GM18519 (cell line): ENCODE measurements around the gene SLC44A5.
"Not testable (repeated sequence)": the region's sequence is repeated elsewhere in the genome, so short reads cannot be mapped to it uniquely, and the experiment has no call there.

Experiments used
- ATAC-seq: cut with Tn5 transposase; IDR thresholded peaks from one replicate; pipeline ENCODE4 v1.9.1; 2021; ENCODE audit warnings: mild to moderate bottlenecking, moderate library complexity; ENCODE audit not compliant: unreplicated experiment, low FRiP score

Gene SLC44A5

GRCh38 chr1:75611014-75611413 lies at the start of gene SLC44A5:
TSS of gene SLC44A5 (minus strand) at chr1:75611114. CDS start at chr1:75541447, 69,667 bp downstream.
- no peak for ATAC-seq

- no peak for ATAC-seq
Measured at GRCh38 chr1:75655931-75656330, 45.0 kb upstream of the SLC44A5 start.

- ATAC-seq: not testable (repeated sequence)
Measured at GRCh38 chr1:75647183-75647582, 36.3 kb upstream of the SLC44A5 start.

DNA sequence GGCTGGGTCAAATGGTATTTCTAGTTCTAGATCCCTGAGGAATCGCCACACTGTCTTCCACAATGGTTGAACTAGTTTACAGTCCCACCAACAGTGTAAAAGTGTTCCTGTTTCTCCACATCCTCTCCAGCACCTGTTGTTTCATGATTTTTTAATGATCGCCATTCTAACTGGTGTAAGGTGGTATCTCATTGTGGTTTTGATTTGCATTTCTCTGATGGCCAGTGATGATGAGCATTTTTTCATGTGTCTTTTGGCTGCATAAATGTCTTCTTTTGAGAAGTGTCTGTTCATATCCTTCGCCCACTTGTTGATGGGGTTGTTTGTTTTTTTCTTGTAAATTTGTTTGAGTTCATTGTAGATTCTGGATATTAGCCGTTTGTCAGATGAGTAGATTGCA lies 34.2 kb upstream of the SLC44A5 start:
- not testable (repeated sequence) for ATAC-seq

DNA sequence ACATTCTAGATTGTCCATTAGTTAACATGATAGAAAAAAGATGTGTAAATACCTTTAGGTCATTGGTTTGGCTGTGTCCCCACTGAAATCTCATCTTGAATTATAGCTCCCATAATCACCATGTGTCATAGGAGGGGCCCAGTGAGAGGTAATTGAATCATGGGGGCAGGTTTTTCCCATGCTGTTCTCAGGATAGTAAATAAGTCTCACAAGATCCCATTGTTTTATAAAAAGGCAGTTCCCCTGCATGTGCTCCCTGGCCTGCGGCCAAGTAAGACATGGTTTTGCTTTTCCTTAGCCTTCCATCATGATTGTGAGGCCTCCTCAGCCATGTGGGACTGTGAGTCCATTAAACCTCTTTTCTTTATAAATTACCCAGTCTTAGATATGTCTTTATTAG lies 32.5 kb upstream of the SLC44A5 start:
- no peak for ATAC-seq

GRCh38 chr1:75641325-75641724 lies 30.4 kb upstream of the SLC44A5 start:
- ATAC-seq: no peak

DNA sequence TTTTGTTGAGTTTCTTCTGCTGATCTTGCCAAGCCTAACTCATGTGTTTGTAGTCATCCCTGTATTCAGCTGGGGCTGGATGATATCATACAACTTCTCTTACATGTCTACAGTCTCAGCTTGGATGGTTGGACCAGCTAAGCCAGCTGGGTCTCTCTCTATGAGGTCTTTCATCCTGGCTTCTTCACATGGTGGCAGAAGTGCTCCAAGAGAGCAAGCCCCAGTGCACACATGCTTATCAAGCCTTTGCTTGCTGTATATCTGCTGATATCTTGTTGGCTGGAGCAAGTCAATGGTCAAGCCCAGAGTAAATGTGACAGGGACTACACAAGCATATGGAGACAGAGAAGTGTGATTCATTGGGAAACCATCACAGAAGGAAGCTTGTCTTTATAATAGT lies 29.2 kb upstream of the SLC44A5 start:
- no peak for ATAC-seq

GRCh38 chr1:75632350-75632949 lies 21.5 kb upstream of the SLC44A5 start:
- ATAC-seq: peak; percentile 87

DNA sequence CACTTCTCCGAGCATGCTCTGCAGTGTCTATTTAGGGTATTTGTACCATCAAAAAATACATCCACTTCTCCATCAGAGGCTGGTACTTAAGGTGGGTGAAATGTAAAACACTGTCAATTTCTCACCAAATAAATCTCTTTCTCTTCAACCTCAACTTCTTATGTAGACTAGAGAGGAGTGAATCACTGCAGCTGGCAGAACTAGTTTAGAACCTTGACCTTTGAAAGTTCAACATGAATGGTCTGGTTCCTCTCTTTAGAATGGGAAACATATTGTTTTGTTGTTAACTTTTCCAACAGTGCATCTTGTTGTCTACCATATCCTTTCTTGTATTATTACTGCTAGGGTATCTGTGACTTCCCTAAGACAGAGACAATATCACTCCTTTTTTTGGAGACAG lies 20.1 kb upstream of the SLC44A5 start:
- ATAC-seq: no peak

DNA sequence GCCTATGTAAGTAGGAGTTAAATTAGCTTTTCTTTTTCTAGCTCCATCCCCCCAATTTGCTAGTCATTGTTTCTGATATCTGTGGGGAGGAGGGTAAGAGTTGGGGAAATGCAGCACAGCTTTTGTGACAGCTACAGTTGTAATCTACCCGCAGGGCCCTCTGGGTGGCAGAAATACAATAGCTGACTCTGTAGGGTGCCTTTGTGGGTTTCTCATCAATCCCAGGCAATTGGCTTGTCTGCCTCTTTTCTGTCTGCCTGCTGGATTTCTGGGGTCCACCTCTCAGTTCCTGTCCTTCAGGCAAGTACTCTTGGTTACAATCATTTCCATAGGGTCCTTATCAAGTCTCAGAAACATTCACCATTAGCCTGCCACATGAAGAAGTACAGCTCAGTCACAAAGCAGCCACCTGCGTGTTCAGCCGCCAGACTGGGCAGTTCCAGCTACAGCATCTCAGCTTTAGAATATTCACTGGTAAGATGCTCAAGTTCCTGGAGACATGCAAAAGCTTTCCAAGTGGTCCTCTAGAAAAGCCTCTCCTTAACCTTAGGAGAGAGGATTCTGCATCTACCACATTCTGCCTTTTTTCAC lies 19.2 kb upstream of the SLC44A5 start:
- ATAC-seq: no peak

- ATAC-seq: no peak
Measured at GRCh38 chr1:75625795-75626194, 14.9 kb upstream of the SLC44A5 start.

DNA sequence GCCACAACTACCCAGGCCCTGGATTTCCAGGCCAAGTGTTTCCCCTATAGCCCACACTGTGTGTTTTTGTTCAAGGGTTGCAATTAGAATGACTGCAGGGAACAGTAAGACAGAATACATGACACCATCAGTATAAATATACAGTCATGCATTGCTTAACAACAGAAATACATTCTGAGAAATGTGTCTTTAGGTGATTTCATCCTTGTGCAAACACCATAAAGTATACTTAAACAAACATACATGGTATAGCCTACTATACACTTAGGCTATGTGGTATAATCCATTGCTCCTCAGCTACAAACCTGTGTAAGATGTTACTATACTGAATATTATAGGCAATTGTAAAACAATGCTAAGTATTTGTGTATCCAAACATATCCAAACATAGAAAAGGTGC lies 7.5 kb upstream of the SLC44A5 start:
- no peak for ATAC-seq

DNA sequence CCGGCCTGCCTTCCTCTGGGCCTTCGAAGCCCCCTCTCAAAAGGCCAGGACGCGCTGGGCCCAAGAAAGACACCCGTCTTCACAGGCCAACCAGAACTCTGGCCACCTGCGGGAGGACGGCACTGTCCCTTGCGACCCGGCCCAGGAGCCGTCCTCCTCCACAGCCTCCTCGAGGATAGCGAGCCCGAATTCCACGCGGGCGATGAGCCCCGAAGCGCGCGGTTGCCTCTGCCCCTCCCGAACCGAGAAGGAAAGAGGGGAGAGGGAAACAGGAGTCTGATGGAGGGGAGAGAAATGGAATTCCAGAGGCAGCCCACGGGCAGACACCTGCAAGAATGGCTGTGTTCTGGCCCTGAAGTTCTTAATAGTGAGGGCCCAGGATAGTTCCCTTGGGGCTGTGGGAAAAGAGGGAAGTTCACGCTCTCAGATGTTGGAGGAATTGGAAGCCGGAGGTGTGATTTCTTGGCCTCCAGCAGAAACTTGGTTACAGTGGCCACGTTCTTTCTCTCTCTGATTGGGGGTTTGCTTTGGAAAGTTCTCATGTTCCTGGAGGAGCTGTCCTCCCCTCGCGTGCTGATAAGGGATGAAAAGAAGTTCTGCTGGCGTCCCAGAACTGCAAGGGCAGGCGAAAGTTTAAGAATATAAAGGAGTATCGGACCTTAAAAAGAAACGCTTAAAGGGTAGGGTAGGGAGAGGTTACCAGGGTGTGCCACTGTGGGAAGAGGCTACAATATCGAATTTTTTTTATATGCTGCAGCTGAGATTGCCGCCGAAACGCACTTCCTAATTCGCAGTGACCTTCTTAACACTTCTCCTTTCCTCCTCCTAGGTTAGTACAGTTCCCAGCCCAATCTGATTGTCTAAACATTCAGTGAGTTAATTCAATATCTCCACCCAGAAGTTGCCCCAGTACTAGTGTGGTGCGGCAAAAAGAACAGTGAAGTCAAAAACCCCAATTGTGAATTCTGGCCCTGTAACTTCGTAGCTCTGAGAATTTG lies 5.8 kb upstream of the SLC44A5 start:
- ATAC-seq: no peak

DNA sequence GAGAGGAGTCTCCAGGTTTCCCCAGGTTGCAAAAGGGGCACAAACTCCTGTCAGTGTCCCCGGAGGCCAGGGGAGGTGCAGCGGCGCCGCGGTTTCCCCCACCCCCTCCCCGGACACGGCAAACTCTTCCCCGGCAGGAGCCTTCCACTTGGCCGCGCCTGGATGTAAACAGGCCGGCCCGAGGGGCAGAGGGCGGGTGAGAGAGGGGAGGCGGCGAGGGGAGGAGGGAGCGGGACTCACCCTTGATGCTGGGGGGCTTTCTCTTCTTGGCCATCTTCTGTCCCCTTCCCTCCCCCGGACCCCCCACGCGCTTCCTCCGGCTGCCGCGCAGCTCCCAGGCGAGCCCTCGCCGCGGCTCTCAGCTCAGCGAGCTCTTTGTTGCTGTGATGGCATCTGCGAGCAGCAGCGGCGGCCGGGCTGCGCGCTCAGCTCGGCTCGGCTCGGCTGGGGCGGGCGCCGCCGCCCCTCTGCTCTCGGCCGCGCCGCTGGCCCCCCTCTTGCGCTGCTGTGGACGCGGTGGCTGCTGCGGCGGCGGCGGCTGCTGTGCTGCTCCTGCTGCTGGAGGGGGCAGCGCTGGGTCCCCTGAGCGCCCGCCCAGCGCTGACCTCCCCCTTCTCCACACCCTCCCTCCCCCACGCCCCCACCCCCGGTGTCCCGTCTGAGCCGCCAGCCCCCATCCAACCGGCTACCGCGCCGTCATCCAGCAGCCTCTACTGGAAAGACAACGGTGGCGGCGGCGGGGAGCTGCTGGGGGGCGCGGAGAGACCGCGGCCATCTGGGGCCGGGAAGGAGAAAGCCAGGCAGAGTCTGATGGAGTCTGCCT lies 4.9 kb upstream of the SLC44A5 start:
- peak; percentile 38 for ATAC-seq

DNA sequence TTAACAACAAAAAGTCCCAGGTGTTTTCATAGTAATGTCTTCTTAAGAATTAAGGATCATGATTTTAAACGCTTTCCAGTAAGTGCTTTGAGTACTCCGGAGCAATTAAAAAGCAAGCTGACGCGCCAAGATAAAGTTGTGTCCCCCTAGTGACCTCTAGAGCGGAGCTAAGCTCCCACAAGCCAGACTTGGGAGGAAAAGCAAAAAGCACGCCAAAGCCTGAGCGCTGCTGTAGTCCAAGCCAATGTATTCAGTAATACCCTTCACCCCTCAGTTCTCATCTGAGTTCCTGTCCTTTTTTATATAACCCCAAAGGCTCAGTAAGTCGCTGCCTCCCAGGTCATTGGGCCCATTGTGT lies 3.5 kb upstream of the SLC44A5 start:
- ATAC-seq: no peak

- ATAC-seq: no peak
Measured at GRCh38 chr1:75613916-75614315, 3.0 kb upstream of the SLC44A5 start.

- no peak for ATAC-seq
Measured at GRCh38 chr1:75612976-75613375, 2.1 kb upstream of the SLC44A5 start.

DNA sequence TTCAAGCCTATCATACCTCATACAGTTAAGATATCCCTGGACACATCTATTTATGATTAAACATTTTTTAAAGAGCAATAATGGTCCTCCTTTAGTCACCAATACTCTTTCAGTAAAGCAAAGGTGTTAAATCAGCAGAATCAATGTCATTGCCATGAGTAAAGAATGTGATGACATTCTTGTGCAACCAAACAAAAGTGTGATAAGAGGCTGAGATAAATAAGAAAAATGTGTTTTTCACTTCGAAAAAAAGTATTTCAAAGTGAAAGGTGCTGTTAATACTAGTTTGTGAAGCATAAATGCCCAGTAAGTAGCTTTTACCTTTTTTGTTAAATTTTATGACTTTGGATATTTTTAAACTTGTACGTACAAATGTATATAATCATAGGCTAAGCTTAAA lies 8.4 kb downstream of the SLC44A5 start:
- no peak for ATAC-seq

- ATAC-seq: no peak
Measured at GRCh38 chr1:75600781-75601180, 10.1 kb downstream of the SLC44A5 start.

GRCh38 chr1:75594327-75594726 lies 16.6 kb downstream of the SLC44A5 start:
- no peak for ATAC-seq

GRCh38 chr1:75593457-75593856 lies 17.5 kb downstream of the SLC44A5 start:
- ATAC-seq: not testable (repeated sequence)
